Common myeloid progenitor, CD34-positive (primary cell): Measurements from ENCODE around the gene RANBP9.

ENCODE experiments used
- CTCF ChIA-PET: fragments of 350-600 bp; sonication (Branson Sonifier 250); formaldehyde crosslinking; loops from one replicate; lab custom pipeline; 2021; ENCODE audit warnings: antibody characterized with exemption; lab: Charles Lee
- POLR2A ChIA-PET: fragments of 350-600 bp; sonication (Branson Sonifier 250); formaldehyde crosslinking; loops from one replicate; lab custom pipeline; 2021; ENCODE audit warnings: antibody characterized with exemption; lab: Charles Lee
- DNase-seq, 3 donors: peaks; one replicate each; pipeline versions ENCODE4 v3.0.0 to v3.0.0-alpha.2; 2013
- H3K27ac ChIP-seq, 2 experiments: 1 replicate in 1 of 2; 2 replicates in 1 of 2; pipeline ENCODE4 v1.7.0; 2013; ENCODE audit warnings: inconsistent platforms in 2 of 2, low read length in 2 of 2, mild to moderate bottlenecking in 2 of 2, low read depth in 1 of 2, moderate library complexity in 1 of 2; ENCODE audit not compliant: severe bottlenecking in 2 of 2, insufficient read depth in 1 of 2, poor library complexity in 1 of 2
- H3K27me3 ChIP-seq, 5 experiments: replicated peaks in 2 of 5; 1 replicate in 3 of 5; 2 replicates in 2 of 5; pipeline versions ENCODE4 v1.6.1 to v1.7.0; 2013; ENCODE audit warnings: low read length in 4 of 5, mild to moderate bottlenecking in 2 of 5, moderate library complexity in 2 of 5, inconsistent platforms in 1 of 5; ENCODE audit not compliant: insufficient read depth in 5 of 5, control insufficient read depth in 4 of 5
- H3K36me3 ChIP-seq, 4 experiments: 1 replicate in 2 of 4; 2 replicates in 2 of 4; pipeline versions ENCODE4 v1.6.1 to v1.7.0; 2013; ENCODE audit warnings: low read length in 3 of 4, control low read depth in 1 of 4, mild to moderate bottlenecking in 1 of 4; ENCODE audit not compliant: control insufficient read depth in 4 of 4, insufficient read depth in 4 of 4
- H3K4me1 ChIP-seq, 4 experiments: 1 replicate in 3 of 4; 2 replicates in 1 of 4; pipeline versions ENCODE4 v1.6.1 to v1.7.1; 2013; ENCODE audit warnings: low read length in 3 of 4, mild to moderate bottlenecking in 3 of 4, control low read depth in 1 of 4, inconsistent platforms in 1 of 4, moderate library complexity in 1 of 4; ENCODE audit not compliant: control insufficient read depth in 4 of 4, insufficient read depth in 4 of 4; ENCODE audit errors: control extremely low read depth in 1 of 4
- H3K4me3 ChIP-seq, 7 experiments: 1 replicate in 4 of 7; 2 replicates in 3 of 7; pipeline versions ENCODE4 v1.5.1 to v1.7.0; 2013; ENCODE audit warnings: mild to moderate bottlenecking in 7 of 7, low read length in 6 of 7, moderate library complexity in 6 of 7, inconsistent platforms in 2 of 7, low read depth in 2 of 7, control low read depth in 1 of 7; ENCODE audit not compliant: insufficient read depth in 4 of 7, control insufficient read depth in 1 of 7; ENCODE audit errors: extremely low read depth in 1 of 7
- H3K9me3 ChIP-seq, 5 experiments: 1 replicate in 4 of 5; 2 replicates in 1 of 5; pipeline versions ENCODE4 v1.6.1 to v1.7.1; 2013; ENCODE audit warnings: low read length in 4 of 5, mild to moderate bottlenecking in 2 of 5, inconsistent platforms in 1 of 5, low read depth in 1 of 5, moderate library complexity in 1 of 5; ENCODE audit not compliant: control insufficient read depth in 4 of 5, insufficient read depth in 2 of 5; ENCODE audit errors: control extremely low read depth in 1 of 5
- WGBS: methylation state at CpG from one replicate; pipeline ENCODE4 v1.1.5; 2013; ENCODE audit not compliant: insufficient coverage; 5-methylcytosine and 5-hydroxymethylcytosine counted together

RANBP9 gene

GRCh38 chr6:13673825-13674444 is 37.7 kb downstream of the RANBP9 start:
- H3K4me3 ChIP-seq = no peak overlapping the region
- peak overlapping the region in 1 of 2 experiments; percentile 51 for H3K27ac ChIP-seq
- POLR2A ChIA-PET = no interaction called here
- WGBS = no CpG with 5 or more reads among the region's 3 CpGs
- peaks cover 3 to 13% (median 9%) of the 10 kb centered on the region in 4 experiments for H3K4me1 ChIP-seq
- no peak for DNase-seq
- CTCF ChIA-PET = interaction anchor here (1.9 kb wide), 1 partner anchor 10 kb away, joined by 4 read pairs; no protein-coding TSS in a partner anchor
- H3K9me3 ChIP-seq = peaks cover 0 to 31% (median 7%) of the 10 kb centered on the region in 5 experiments
- H3K27me3 ChIP-seq = no peaks in the 10 kb centered on the region
- H3K36me3 ChIP-seq = peaks cover 2 to 8% (median 5%) of the 10 kb centered on the region in 4 experiments

GRCh38 chr6:13673368-13673767 is 38.3 kb downstream of the RANBP9 start:
- peaks cover 0 to 8% (median 4%) of the 10 kb centered on the region in 4 experiments for H3K4me1 ChIP-seq
- 100% methylated on average over 1 of the region's 1 CpG for WGBS
- H3K27me3 ChIP-seq = no peaks in the 10 kb centered on the region
- H3K4me3 ChIP-seq = no peak overlapping the region
- no peak for DNase-seq
- ChIA-PET POLR2A (no interaction called here), CTCF (interaction anchor here (1.0 to 1.9 kb wide), 3 partner anchors 9 to 37 kb away, joined by 3 to 4 read pairs (median 4); no protein-coding TSS in a partner anchor)
- H3K36me3 ChIP-seq = peaks cover 2 to 8% (median 5%) of the 10 kb centered on the region in 4 experiments
- peaks cover 3 to 34% (median 7%) of the 10 kb centered on the region in 5 experiments for H3K9me3 ChIP-seq
- H3K27ac ChIP-seq = peak overlapping the region in 1 of 2 experiments; percentile 51

DNA sequence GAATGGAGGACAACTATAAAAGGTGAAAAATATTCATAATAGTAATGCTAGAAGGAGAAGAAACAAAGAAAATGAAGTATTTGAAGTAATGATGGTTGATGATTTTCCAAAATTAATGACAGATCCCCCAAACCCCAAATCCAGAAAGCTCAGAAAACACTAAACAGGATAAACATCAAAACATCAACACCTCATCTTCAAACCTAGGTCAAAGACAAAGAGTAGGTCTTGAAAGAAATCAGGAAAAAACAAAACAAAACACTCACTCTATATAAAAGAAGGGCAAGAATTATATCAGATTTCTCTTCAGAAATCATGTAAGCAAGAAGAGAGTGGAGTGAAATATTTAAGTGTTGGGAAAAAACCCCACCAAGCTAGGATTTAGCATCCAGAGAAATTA is 38.7 kb downstream of the RANBP9 start:
- Histone ChIP-seq H3K4me1 (peaks cover 0 to 3% (median 1%) of the 10 kb centered on the region in 4 experiments), H3K9me3 (peaks cover 3 to 34% (median 7%) of the 10 kb centered on the region in 5 experiments)
- CTCF ChIA-PET = interaction anchor here (1.0 to 1.9 kb wide), 3 partner anchors 9 to 37 kb away, joined by 3 to 4 read pairs (median 4); no protein-coding TSS in a partner anchor

DNA sequence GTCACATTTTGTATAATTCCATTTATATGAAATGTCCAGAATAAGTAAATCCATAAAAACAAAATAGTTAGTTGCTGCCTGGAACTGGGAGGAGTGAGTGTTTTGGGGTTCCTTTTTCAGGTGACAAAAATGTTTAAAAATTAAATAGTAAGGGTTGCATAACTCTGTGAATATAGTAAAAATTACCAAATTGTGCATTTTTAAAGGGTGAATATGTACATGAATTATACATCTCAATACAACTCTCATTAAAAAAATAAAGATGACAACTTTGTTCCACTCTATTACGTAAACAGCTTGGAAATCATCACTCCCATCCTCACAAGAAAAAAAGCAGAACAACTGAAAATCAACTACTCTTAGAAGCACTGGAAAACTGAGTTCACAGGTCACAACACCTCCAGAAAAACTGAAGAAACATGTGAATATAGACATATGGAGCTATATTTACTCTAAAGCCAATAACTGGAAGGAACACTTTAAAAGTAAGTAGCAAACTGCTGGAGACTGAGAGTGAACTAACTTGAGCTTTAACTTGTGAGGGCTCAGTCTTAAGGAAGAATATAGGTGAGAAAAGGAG is 40.0 kb downstream of the RANBP9 start:
- ChIA-PET CTCF (interaction anchor here (0.9 to 1.9 kb wide), 4 partner anchors 9 to 47 kb away, joined by 3 to 8 read pairs (median 6); no protein-coding TSS in a partner anchor), POLR2A (no interaction called here)
- Histone ChIP-seq H3K27ac (peak overlapping the region in 1 of 2 experiments; percentile 36), H3K9me3 (peaks cover 3 to 30% (median 7%) of the 10 kb centered on the region in 5 experiments), H3K27me3 (no peaks in the 10 kb centered on the region), H3K36me3 (peaks cover 2 to 9% (median 6%) of the 10 kb centered on the region in 4 experiments), H3K4me3 (no peak overlapping the region), H3K4me1 (no peaks in the 10 kb centered on the region)
- no CpG with 5 or more reads among the region's 1 CpG for WGBS
- no peak for DNase-seq

More for the DNA sequence above, 38.7 kb downstream of the RANBP9 start:
- H3K36me3 ChIP-seq = peaks cover 2 to 8% (median 5%) of the 10 kb centered on the region in 4 experiments
- H3K27me3 ChIP-seq = no peaks in the 10 kb centered on the region
- peak overlapping the region in 1 of 2 experiments; percentile 51 for H3K27ac ChIP-seq
- H3K4me3 ChIP-seq = no peak overlapping the region
- no peak for DNase-seq
- POLR2A ChIA-PET = no interaction called here

DNA sequence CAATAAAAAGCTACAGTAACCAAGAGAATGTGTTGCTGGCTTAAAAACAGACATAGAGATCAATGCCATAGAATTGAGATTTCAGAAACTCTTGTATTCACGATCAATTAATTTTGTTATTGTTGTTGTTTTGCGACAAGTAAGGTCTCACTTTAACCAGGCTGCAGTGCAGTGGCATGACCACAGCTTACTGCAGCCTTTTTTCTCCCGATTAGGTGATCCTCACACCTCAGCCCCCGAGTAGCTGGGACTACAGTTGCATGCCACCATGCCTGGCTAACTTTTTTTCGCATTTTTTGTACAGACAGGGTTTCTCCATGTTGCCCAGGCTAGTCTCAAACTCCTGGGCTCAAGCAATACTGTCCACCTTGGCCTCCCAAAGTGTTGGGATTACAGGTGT is 42.2 kb downstream of the RANBP9 start:
- no peak overlapping the region for H3K27ac ChIP-seq
- no peaks in the 10 kb centered on the region for H3K4me1 ChIP-seq
- H3K4me3 ChIP-seq = peak overlapping the region in 1 of 7 experiments; percentile 8
- peaks cover 3 to 23% (median 5%) of the 10 kb centered on the region in 5 experiments for H3K9me3 ChIP-seq
- no peak for DNase-seq
- POLR2A ChIA-PET = no interaction called here
- 100% methylated on average over 5 of the region's 5 CpGs for WGBS
- H3K36me3 ChIP-seq = peaks cover under 1 to 10% (median 5%) of the 10 kb centered on the region in 4 experiments
- CTCF ChIA-PET = no interaction called here
- no peaks in the 10 kb centered on the region for H3K27me3 ChIP-seq

- H3K4me3 ChIP-seq = no peak overlapping the region
- H3K36me3 ChIP-seq = peaks cover 0 to 10% (median 4%) of the 10 kb centered on the region in 4 experiments
- H3K4me1 ChIP-seq = no peaks in the 10 kb centered on the region
- peak in 2 of 3 donors; percentile 62 to 74 for DNase-seq
- ChIA-PET POLR2A (no interaction called here), CTCF (no interaction called here)
- H3K27me3 ChIP-seq = no peaks in the 10 kb centered on the region
- H3K9me3 ChIP-seq = peaks cover 2 to 20% (median 3%) of the 10 kb centered on the region in 5 experiments
- no CpG with 5 or more reads among the region's 2 CpGs for WGBS
- no peak overlapping the region for H3K27ac ChIP-seq
Measured at GRCh38 chr6:13668291-13668928, 43.2 kb downstream of the RANBP9 start.
